HepG2 (cell line): ENCODE results near the gene ATRIP. TPM values are rescaled to one million over a fixed set of nuclear protein-coding genes. Genes with fewer than 3 reads are reported as not detected.

Experiments
- ASH2L ChIP-seq: fragments of 300-600, 200-600 bp; sonication (generic); IDR thresholded peaks from 2 replicates; pipeline ENCODE4 v1.7.0; 2017; ENCODE audit warnings: low read depth, mild to moderate bottlenecking, moderate library complexity, mixed read lengths, low read length; ENCODE audit not compliant: insufficient read length
- CBX2 ChIP-seq, 2 experiments: fragments of 200-600 bp in 1 of 2; sonication (generic); formaldehyde crosslinking in 1 of 2; IDR thresholded peaks; 2 replicates each; pipeline versions ENCODE4 v1.7.0 to v1.8.1; 2018 to 2022; ENCODE audit warnings: low read depth in 2 of 2, low read length in 1 of 2, mild to moderate bottlenecking in 1 of 2, missing genetic modification reagents in 1 of 2
- ELK4 ChIP-seq: sonication (generic); formaldehyde crosslinking; IDR thresholded peaks from 2 replicates; pipeline ENCODE4 v1.9.0; 2021; ENCODE audit warnings: missing genetic modification reagents, borderline replicate concordance
- FOXO1 ChIP-seq: sonication (generic); formaldehyde crosslinking; IDR thresholded peaks from 2 replicates; pipeline ENCODE4 v1.4.0; 2020; ENCODE audit warnings: missing genetic modification reagents
- KDM5B ChIP-seq: sonication (generic); formaldehyde crosslinking; IDR thresholded peaks from 2 replicates; pipeline ENCODE4 v1.4.0; 2020; ENCODE audit warnings: missing genetic modification reagents, mild to moderate bottlenecking, borderline replicate concordance
- KMT2A ChIP-seq: sonication (generic); formaldehyde crosslinking; IDR thresholded peaks from 2 replicates; pipeline ENCODE4 v1.4.0; 2020; ENCODE audit warnings: missing genetic modification reagents
- MTF1 ChIP-seq: sonication (generic); formaldehyde crosslinking; IDR thresholded peaks from 2 replicates; pipeline ENCODE4 v1.5.0; 2020; ENCODE audit warnings: missing genetic modification reagents
- NR2C2 ChIP-seq: sonication (generic); formaldehyde crosslinking; IDR thresholded peaks from 2 replicates; pipeline ENCODE4 v1.4.0; 2020; ENCODE audit warnings: missing genetic modification reagents, mild to moderate bottlenecking, moderate library complexity, borderline replicate concordance
- SMAD3 ChIP-seq: sonication (generic); formaldehyde crosslinking; IDR thresholded peaks from 2 replicates; pipeline ENCODE4 v1.4.0; 2020; ENCODE audit warnings: missing genetic modification reagents
- THAP11 ChIP-seq: IDR thresholded peaks from 2 replicates; pipeline ENCODE4 v1.6.1; 2016; ENCODE audit warnings: missing biosample characterization, missing genetic modification reagents
- THAP8 ChIP-seq: sonication (generic); formaldehyde crosslinking; IDR thresholded peaks from 2 replicates; pipeline ENCODE4 v1.5.1; 2020; ENCODE audit warnings: missing genetic modification reagents, mild to moderate bottlenecking, borderline replicate concordance
- YEATS2 ChIP-seq: sonication (generic); formaldehyde crosslinking; IDR thresholded peaks from 2 replicates; pipeline ENCODE4 v1.4.0; 2020; ENCODE audit warnings: missing genetic modification reagents, borderline replicate concordance
- ZBTB20 ChIP-seq: sonication (generic); formaldehyde crosslinking; IDR thresholded peaks from 2 replicates; pipeline ENCODE4 v1.8.1; 2023; ENCODE audit warnings: missing genetic modification reagents, low read depth, mild to moderate bottlenecking, borderline replicate concordance
- ZNF329 ChIP-seq: sonication (generic); formaldehyde crosslinking; IDR thresholded peaks from 2 replicates; pipeline ENCODE4 v1.9.0; 2021; ENCODE audit warnings: low read depth, mild to moderate bottlenecking, missing genetic modification reagents
- ZNF350 ChIP-seq: sonication (generic); formaldehyde crosslinking; IDR thresholded peaks from 2 replicates; pipeline ENCODE4 v1.4.0; 2020; ENCODE audit warnings: mild to moderate bottlenecking, low read depth, missing genetic modification reagents, borderline replicate concordance
- ZNF780A ChIP-seq: sonication (generic); formaldehyde crosslinking; IDR thresholded peaks from 2 replicates; pipeline ENCODE4 v1.8.0; 2022; ENCODE audit warnings: mild to moderate bottlenecking, missing genetic modification reagents, moderate library complexity
- ZNF788 ChIP-seq: sonication (generic); formaldehyde crosslinking; IDR thresholded peaks from 2 replicates; pipeline ENCODE4 v1.5.0; 2020; ENCODE audit warnings: mild to moderate bottlenecking, missing genetic modification reagents, borderline replicate concordance
- polyA plus RNA-seq, 8 experiments: library from polyadenylated mRNA; depleted of rRNA in 3 of 8; stranded (reverse) in 7 of 8; unstranded in 1 of 8; fragments of >200 nt; fragmentation: Illumina TruSeq in 4 of 8; extraction: Trizol in 4 of 8; gene quantifications; 2 replicates each; pipeline versions ENCODE4 v1.2.1 to v1.2.3, GENCODE V29; 2011 to 2016; ENCODE audit warnings: low read depth in 4 of 8, missing spikeins in 1 of 8, mixed read lengths in 1 of 8; ENCODE audit not compliant: insufficient read depth in 1 of 8
- total RNA-seq, 5 experiments: library from RNA; depleted of rRNA; stranded (reverse); fragments of >200 nt; fragmentation: Illumina TruSeq; extraction: Trizol; gene quantifications; 2 replicates each; pipeline ENCODE4 v1.2.3, GENCODE V29; 2016; ENCODE audit warnings: low read depth in 1 of 5
- TF ChIP-seq, protein P1 (sequence below): sonication (generic); formaldehyde crosslinking; IDR thresholded peaks from 2 replicates; pipeline ENCODE4 v1.5.1; 2020; ENCODE audit warnings: mild to moderate bottlenecking, moderate library complexity, missing genetic modification reagents
- TF ChIP-seq, protein P2 (sequence below): sonication (generic); formaldehyde crosslinking; IDR thresholded peaks from 2 replicates; pipeline ENCODE4 v1.9.0; 2021; ENCODE audit warnings: missing genetic modification reagents, mild to moderate bottlenecking, borderline replicate concordance
- TF ChIP-seq, protein P3 (sequence below): sonication (generic); formaldehyde crosslinking; IDR thresholded peaks from 2 replicates; pipeline ENCODE4 v1.5.0; 2020; ENCODE audit warnings: mild to moderate bottlenecking, missing genetic modification reagents

ATRIP gene
- total and polyA plus RNA-seq, 2 of the 13 experiments (the other 11 are each of a cell fraction or from before 2014, with no cell fraction given) = 5.1 to 12.5 TPM

DNA sequence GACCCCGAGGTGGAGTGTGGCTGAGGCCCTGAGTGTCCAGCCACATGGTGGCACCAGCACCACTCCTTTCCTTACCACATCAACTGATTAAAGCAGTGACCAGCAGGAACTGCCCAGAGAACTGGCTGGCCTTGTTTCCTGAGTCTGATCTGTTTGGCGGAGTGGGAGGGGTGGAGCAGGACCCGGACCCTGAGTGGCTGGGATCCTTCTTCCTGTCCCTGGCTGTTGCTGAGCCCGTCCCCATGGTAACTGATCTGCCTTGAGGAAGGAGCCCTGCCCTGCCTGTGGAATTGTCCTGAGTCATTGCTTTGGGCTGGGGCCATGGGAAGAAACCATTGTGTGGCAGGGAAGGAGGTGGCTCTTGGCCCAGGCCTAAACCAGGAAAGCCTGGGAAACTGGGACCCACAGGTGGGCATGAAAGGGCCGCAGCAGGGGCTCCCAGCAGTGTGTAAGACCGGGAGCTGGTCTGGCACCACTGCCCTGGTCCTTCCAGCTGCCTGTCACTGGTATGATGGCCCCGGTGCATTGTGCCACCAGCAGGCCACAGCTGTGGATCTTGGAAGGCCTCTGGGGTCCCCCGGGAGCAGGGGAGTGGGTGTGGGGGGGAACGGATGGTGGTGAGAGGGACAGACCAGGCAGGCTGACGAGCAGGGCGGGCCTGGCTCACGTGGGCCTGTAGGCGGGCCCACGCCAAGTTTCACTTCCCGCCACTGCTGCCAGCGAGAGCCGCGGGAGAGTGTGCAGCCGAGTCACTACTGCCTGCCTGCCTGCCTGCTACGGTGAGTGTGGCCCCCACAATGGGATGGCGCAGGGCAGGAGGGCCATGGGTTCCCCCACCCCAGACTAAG lies 19.2 kb downstream of the ATRIP start (continued):
- no peak for TF ChIP-seq THAP8 (CRISPR knock-in tag)
- TF ChIP-seq ZNF780A (CRISPR knock-in tag) = no peak
- TF ChIP-seq ZNF788 = peak; percentile 43; the same call in 1 of the 2 replicates
- peak; percentile 62; the same call in 1 of the 2 replicates for TF ChIP-seq THAP11 (CRISPR knock-in tag)
- peak; percentile 62; the same call in 1 of the 2 replicates for TF ChIP-seq FOXO1 (CRISPR knock-in tag)
- no peak for TF ChIP-seq ZNF329 (CRISPR knock-in tag)
- TF ChIP-seq CBX2 (IDR thresholded peaks at IDR 0.05; ENCODE audit: low read depth, low read length) = no peak
- no peak for TF ChIP-seq CBX2 (CRISPR knock-in tag; IDR thresholded peaks at IDR 0.05; ENCODE audit: low read depth)
- no peak for TF ChIP-seq ZBTB20 (CRISPR knock-in tag)
- 0 out of 2 replicates have a peak, but pooled peaks have one; percentile 26 for TF ChIP-seq SMAD3
- no peak; the same call in 1 of the 2 replicates for TF ChIP-seq NR2C2 (CRISPR knock-in tag)
- no peak for TF ChIP-seq ZNF350 (CRISPR knock-in tag)
- TF ChIP-seq, protein P1, sequence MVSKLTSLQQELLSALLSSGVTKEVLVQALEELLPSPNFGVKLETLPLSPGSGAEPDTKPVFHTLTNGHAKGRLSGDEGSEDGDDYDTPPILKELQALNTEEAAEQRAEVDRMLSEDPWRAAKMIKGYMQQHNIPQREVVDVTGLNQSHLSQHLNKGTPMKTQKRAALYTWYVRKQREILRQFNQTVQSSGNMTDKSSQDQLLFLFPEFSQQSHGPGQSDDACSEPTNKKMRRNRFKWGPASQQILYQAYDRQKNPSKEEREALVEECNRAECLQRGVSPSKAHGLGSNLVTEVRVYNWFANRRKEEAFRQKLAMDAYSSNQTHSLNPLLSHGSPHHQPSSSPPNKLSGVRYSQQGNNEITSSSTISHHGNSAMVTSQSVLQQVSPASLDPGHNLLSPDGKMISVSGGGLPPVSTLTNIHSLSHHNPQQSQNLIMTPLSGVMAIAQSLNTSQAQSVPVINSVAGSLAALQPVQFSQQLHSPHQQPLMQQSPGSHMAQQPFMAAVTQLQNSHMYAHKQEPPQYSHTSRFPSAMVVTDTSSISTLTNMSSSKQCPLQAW (CRISPR knock-in tag) = peak; percentile 72; the same call in 1 of the 2 replicates
- TF ChIP-seq KDM5B (CRISPR knock-in tag) = no peak; the same call in 1 of the 2 replicates
- TF ChIP-seq YEATS2 = 0 out of 2 replicates have a peak, but pooled peaks have one; percentile 44
- TF ChIP-seq KMT2A (CRISPR knock-in tag) = no peak
- TF ChIP-seq, protein P2, sequence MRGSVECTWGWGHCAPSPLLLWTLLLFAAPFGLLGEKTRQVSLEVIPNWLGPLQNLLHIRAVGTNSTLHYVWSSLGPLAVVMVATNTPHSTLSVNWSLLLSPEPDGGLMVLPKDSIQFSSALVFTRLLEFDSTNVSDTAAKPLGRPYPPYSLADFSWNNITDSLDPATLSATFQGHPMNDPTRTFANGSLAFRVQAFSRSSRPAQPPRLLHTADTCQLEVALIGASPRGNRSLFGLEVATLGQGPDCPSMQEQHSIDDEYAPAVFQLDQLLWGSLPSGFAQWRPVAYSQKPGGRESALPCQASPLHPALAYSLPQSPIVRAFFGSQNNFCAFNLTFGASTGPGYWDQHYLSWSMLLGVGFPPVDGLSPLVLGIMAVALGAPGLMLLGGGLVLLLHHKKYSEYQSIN (CRISPR knock-in tag) = no peak
- TF ChIP-seq ELK4 (CRISPR knock-in tag) = no peak
- TF ChIP-seq, protein P3, sequence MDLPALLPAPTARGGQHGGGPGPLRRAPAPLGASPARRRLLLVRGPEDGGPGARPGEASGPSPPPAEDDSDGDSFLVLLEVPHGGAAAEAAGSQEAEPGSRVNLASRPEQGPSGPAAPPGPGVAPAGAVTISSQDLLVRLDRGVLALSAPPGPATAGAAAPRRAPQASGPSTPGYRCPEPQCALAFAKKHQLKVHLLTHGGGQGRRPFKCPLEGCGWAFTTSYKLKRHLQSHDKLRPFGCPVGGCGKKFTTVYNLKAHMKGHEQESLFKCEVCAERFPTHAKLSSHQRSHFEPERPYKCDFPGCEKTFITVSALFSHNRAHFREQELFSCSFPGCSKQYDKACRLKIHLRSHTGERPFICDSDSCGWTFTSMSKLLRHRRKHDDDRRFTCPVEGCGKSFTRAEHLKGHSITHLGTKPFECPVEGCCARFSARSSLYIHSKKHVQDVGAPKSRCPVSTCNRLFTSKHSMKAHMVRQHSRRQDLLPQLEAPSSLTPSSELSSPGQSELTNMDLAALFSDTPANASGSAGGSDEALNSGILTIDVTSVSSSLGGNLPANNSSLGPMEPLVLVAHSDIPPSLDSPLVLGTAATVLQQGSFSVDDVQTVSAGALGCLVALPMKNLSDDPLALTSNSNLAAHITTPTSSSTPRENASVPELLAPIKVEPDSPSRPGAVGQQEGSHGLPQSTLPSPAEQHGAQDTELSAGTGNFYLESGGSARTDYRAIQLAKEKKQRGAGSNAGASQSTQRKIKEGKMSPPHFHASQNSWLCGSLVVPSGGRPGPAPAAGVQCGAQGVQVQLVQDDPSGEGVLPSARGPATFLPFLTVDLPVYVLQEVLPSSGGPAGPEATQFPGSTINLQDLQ (CRISPR knock-in tag) = no peak
- TF ChIP-seq MTF1 (CRISPR knock-in tag) = no peak
- TF ChIP-seq ASH2L = peak; percentile 30
